Endothelial cell of umbilical vein (primary cell): ENCODE results near the gene POMC. TPM values are rescaled to one million over a fixed set of nuclear protein-coding genes. Genes with fewer than 3 reads are reported as not detected.

ENCODE experiments used
- BruUV-seq: library from RNA; stranded (reverse); fragments of 400-500 nt; replicated peaks from 2 replicates; lab custom pipeline; 2021; lab: Mats Ljungman, UMichigan
- CTCF ChIA-PET: fragments of 300-600, 350-600 bp; sonication (Branson Sonifier 250); formaldehyde crosslinking; loops from one replicate; lab custom pipeline; 2021; ENCODE audit warnings: antibody characterized with exemption, inconsistent platforms; lab: Charles Lee
- POLR2A ChIA-PET: fragments of 300-600, 350-600 bp; sonication (Branson Sonifier 250); formaldehyde crosslinking; loops from one replicate; lab custom pipeline; 2021; ENCODE audit warnings: antibody characterized with exemption, inconsistent platforms; lab: Charles Lee
- DNase-seq: peaks from one replicate; pipeline ENCODE4 v3.0.0-alpha.2; 2011; ENCODE audit warnings: low read depth, low spot score
- FAIRE-seq: peaks from 2 replicates; lab custom pipeline; 2011; peaks lifted over from hg19 to GRCh38; lab: Jason Lieb, UNC
- H2AFZ ChIP-seq: 2 replicates; pipeline ENCODE4 v1.6.0; 2012; ENCODE audit warnings: low read depth, low read length, control low read depth, inconsistent platforms
- H3K27ac ChIP-seq: 2 replicates; pipeline ENCODE4 v1.5.1; 2011; ENCODE audit warnings: low read depth, mild to moderate bottlenecking, control low read depth, low read length, moderate library complexity; ENCODE audit not compliant: insufficient read depth
- H3K27me3 ChIP-seq, 2 experiments: 2 replicates each; pipeline versions ENCODE4 v1.6.0 to v1.6.1; 2011; ENCODE audit warnings: low read length in 2 of 2, mixed read lengths in 1 of 2; ENCODE audit not compliant: control insufficient read depth in 2 of 2, insufficient read depth in 2 of 2
- H3K36me3 ChIP-seq, 2 experiments: 2 replicates in 1 of 2; 3 replicates in 1 of 2; pipeline ENCODE4 v1.5.1; 2011; ENCODE audit warnings: low read length in 2 of 2, mild to moderate bottlenecking in 1 of 2, moderate library complexity in 1 of 2; ENCODE audit not compliant: control insufficient read depth in 2 of 2, insufficient read depth in 2 of 2; ENCODE audit errors: extremely low read depth in 1 of 2
- H3K4me1 ChIP-seq: 3 replicates; pipeline ENCODE4 v1.5.1; 2011; ENCODE audit warnings: mild to moderate bottlenecking, low read length; ENCODE audit not compliant: control insufficient read depth, insufficient read depth; ENCODE audit errors: extremely low read depth
- H3K4me2 ChIP-seq: 2 replicates; pipeline ENCODE4 v1.6.1; 2011; ENCODE audit warnings: low read length, control low read depth, mixed read lengths; ENCODE audit not compliant: insufficient read depth
- H3K4me3 ChIP-seq, 3 experiments: fragments of 200-600 bp in 1 of 3; sonication (generic), shearing (Covaris generic) in 1 of 3; replicated peaks in 1 of 3; 2 replicates each; pipeline ENCODE4 v1.5.1; 2011 to 2016; ENCODE audit warnings: control low read depth in 3 of 3, low read length in 3 of 3, mild to moderate bottlenecking in 2 of 3, inconsistent platforms in 1 of 3, low read depth in 1 of 3, moderate library complexity in 1 of 3; ENCODE audit not compliant: insufficient read depth in 1 of 3
- H3K79me2 ChIP-seq: 2 replicates; pipeline ENCODE4 v1.6.0; 2012; ENCODE audit warnings: low read length, inconsistent platforms; ENCODE audit not compliant: control insufficient read depth, insufficient read depth
- H3K9ac ChIP-seq: replicated peaks from 2 replicates; pipeline ENCODE3; 2011; ENCODE audit warnings: low read length, control low read depth; ENCODE audit not compliant: insufficient read depth; ENCODE audit errors: extremely low read depth
- H3K9me1 ChIP-seq: replicated peaks from 3 replicates; pipeline ENCODE4 v1.6.0; 2011; ENCODE audit warnings: mild to moderate bottlenecking, low read length; ENCODE audit not compliant: control insufficient read depth, insufficient read depth; ENCODE audit errors: extremely low read depth
- H3K9me3 ChIP-seq: replicated peaks from 2 replicates; pipeline ENCODE4 v1.5.1; 2012; ENCODE audit warnings: low read length, inconsistent platforms; ENCODE audit not compliant: control insufficient read depth, insufficient read depth
- H4K20me1 ChIP-seq: replicated peaks from 2 replicates; pipeline ENCODE3; 2011; ENCODE audit warnings: mild to moderate bottlenecking, low read length; ENCODE audit not compliant: control insufficient read depth, insufficient read depth; ENCODE audit errors: extremely low read depth
- EZH2 ChIP-seq: IDR thresholded peaks from 2 replicates; pipeline ENCODE4 v1.6.1; 2012; ENCODE audit warnings: borderline replicate concordance, low read depth, mild to moderate bottlenecking, moderate library complexity, low read length, inconsistent platforms; ENCODE audit not compliant: severe bottlenecking
- FOS ChIP-seq: IDR thresholded peaks from 2 replicates; pipeline ENCODE4 v1.6.1; 2011; ENCODE audit warnings: mild to moderate bottlenecking, low read length, moderate library complexity, borderline replicate concordance; ENCODE audit not compliant: insufficient read depth
- GATA2 ChIP-seq: IDR thresholded peaks from 2 replicates; pipeline ENCODE4 v1.7.0; 2011; ENCODE audit warnings: low read depth, mild to moderate bottlenecking, moderate library complexity, mixed read lengths, low read length; ENCODE audit not compliant: insufficient read length, insufficient read depth
- JUN ChIP-seq: IDR thresholded peaks from 2 replicates; pipeline ENCODE4 v1.6.1; 2011; ENCODE audit warnings: borderline replicate concordance, low read depth; ENCODE audit not compliant: insufficient read length, insufficient read depth
- MYC ChIP-seq: IDR thresholded peaks from one replicate; pipeline ENCODE4 v1.6.1; 2011; ENCODE audit warnings: mild to moderate bottlenecking, low read depth, low read length
- POLR2A ChIP-seq: IDR thresholded peaks from 2 replicates; pipeline ENCODE4 v1.6.1; 2012; ENCODE audit warnings: low read depth, mild to moderate bottlenecking, control low read depth, low read length
- POLR2AphosphoS5 ChIP-seq: IDR thresholded peaks from 2 replicates; pipeline ENCODE4 v1.6.1; 2012; ENCODE audit warnings: low read depth, mild to moderate bottlenecking, control low read depth, low read length, moderate library complexity; ENCODE audit not compliant: insufficient read depth
- dilution Hi-C: fragments of 300-500 bp; cut with MboI; formaldehyde crosslinking; loops from one replicate; pipeline ENCODE4 v1.15.0; 2019; ENCODE audit warnings: low sequenced_read_pairs; ENCODE audit not compliant: extremely low pct_ligation_motif_present
- intact Hi-C: fragments of 100-400 bp; cut with micrococcal nuclease; formaldehyde crosslinking; loops from one replicate; pipeline ENCODE4 v1.10.0; 2022
- polyA plus RNA-seq, 4 experiments: library from polyadenylated mRNA; depleted of rRNA in 3 of 4; stranded (reverse) in 3 of 4; unstranded in 1 of 4; fragments of >200 nt; gene quantifications; 2 replicates each; pipeline versions ENCODE4 v1.2.1 to v1.2.3, GENCODE V29; 2011 to 2012; ENCODE audit warnings: missing spikeins in 1 of 4
- total RNA-seq: library from RNA; stranded (reverse); gene quantifications from 2 replicates; pipeline ENCODE4 v1.2.3, GENCODE V29; 2021
- TF ChIP-seq, protein P1 (sequence below), 2 donors: IDR thresholded peaks; 1 replicate in 1 of 2; 2 replicates in 1 of 2; pipeline ENCODE4 v1.5.1; 2011; ENCODE audit warnings: low read length in 2 of 2, mild to moderate bottlenecking in 2 of 2, moderate library complexity in 2 of 2, control low read depth in 1 of 2, inconsistent platforms in 1 of 2, low read depth in 1 of 2; ENCODE audit not compliant: insufficient read depth in 1 of 2; ENCODE audit errors: extremely low read depth in 1 of 2
- TF ChIP-seq, protein P2 (sequence below): IDR thresholded peaks from 2 replicates; pipeline ENCODE4 v1.6.1; 2011; ENCODE audit not compliant: insufficient read depth, insufficient read length

The POMC gene
- total and polyA plus RNA-seq, 2 donors (not counting 3 experiments of a cell fraction or from before 2014, with no cell fraction given): 2.4 to 2.7 TPM

- no peaks in the 10 kb centered on the region for H3K9me1 ChIP-seq
- POLR2A ChIA-PET: no interaction called here
- DNase-seq (no peak), FAIRE-seq (no peak)
- H2AFZ ChIP-seq: no peak overlapping the region
- no peak overlapping the region for H3K4me3 ChIP-seq
- dilution Hi-C loops: no loop called here
- TF ChIP-seq POLR2AphosphoS5 (no peak), JUN (no peak), MYC (no peak), POLR2A (no peak), GATA2 (no peak), FOS (no peak), EZH2 (no peak)
- TF ChIP-seq, protein P1, sequence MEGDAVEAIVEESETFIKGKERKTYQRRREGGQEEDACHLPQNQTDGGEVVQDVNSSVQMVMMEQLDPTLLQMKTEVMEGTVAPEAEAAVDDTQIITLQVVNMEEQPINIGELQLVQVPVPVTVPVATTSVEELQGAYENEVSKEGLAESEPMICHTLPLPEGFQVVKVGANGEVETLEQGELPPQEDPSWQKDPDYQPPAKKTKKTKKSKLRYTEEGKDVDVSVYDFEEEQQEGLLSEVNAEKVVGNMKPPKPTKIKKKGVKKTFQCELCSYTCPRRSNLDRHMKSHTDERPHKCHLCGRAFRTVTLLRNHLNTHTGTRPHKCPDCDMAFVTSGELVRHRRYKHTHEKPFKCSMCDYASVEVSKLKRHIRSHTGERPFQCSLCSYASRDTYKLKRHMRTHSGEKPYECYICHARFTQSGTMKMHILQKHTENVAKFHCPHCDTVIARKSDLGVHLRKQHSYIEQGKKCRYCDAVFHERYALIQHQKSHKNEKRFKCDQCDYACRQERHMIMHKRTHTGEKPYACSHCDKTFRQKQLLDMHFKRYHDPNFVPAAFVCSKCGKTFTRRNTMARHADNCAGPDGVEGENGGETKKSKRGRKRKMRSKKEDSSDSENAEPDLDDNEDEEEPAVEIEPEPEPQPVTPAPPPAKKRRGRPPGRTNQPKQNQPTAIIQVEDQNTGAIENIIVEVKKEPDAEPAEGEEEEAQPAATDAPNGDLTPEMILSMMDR (IDR thresholded peaks at IDR 0.05; ENCODE audit: extremely low read depth in 1 of 2, insufficient read depth in 1 of 2, low read depth in 1 of 2, low read length in 2 of 2): no peak
- TF ChIP-seq, protein P2, sequence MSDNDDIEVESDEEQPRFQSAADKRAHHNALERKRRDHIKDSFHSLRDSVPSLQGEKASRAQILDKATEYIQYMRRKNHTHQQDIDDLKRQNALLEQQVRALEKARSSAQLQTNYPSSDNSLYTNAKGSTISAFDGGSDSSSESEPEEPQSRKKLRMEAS: no peak
- H3K27ac ChIP-seq: no peak overlapping the region
- intact Hi-C loops: no loop called here
- no peaks in the 10 kb centered on the region for H3K27me3 ChIP-seq
- H3K79me2 ChIP-seq: no peaks in the 10 kb centered on the region
- no peak overlapping the region for H3K9ac ChIP-seq
- no peaks in the 10 kb centered on the region for H4K20me1 ChIP-seq
- CTCF ChIA-PET: interaction anchor here (0.7 kb wide), 1 partner anchor 18 kb away, joined by 3 read pairs; no protein-coding TSS in a partner anchor
- H3K4me2 ChIP-seq: no peak overlapping the region
- H3K36me3 ChIP-seq: no peaks in the 10 kb centered on the region
- no TSS peak for BruUV-seq
- no peaks in the 10 kb centered on the region for H3K4me1 ChIP-seq
- H3K9me3 ChIP-seq: no peaks in the 10 kb centered on the region
Measured at GRCh38 chr2:25202275-25202674, 33.9 kb upstream of the POMC start.
